ENCODE results near the gene SPTBN1.

Gene SPTBN1

DNA sequence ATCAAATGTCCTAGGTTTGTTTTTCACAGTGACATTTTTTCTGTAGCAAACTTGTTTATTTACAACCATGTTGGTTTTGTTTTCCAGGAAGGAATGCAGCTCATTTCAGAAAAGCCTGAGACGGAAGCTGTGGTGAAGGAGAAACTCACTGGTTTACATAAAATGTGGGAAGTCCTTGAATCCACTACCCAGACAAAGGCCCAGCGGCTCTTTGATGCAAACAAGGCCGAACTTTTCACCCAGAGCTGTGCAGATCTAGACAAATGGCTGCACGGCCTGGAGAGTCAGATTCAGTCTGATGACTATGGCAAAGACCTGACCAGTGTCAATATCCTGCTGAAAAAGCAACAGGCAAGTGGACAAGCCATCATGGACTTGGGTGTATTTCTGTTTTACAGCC, 188.1 kb downstream of the SPTBN1 start:
- H3K27me3 Mint-ChIP-seq (ENCODE audit: low read depth, poor library complexity): no peaks in the 10 kb centered on the region

DNA sequence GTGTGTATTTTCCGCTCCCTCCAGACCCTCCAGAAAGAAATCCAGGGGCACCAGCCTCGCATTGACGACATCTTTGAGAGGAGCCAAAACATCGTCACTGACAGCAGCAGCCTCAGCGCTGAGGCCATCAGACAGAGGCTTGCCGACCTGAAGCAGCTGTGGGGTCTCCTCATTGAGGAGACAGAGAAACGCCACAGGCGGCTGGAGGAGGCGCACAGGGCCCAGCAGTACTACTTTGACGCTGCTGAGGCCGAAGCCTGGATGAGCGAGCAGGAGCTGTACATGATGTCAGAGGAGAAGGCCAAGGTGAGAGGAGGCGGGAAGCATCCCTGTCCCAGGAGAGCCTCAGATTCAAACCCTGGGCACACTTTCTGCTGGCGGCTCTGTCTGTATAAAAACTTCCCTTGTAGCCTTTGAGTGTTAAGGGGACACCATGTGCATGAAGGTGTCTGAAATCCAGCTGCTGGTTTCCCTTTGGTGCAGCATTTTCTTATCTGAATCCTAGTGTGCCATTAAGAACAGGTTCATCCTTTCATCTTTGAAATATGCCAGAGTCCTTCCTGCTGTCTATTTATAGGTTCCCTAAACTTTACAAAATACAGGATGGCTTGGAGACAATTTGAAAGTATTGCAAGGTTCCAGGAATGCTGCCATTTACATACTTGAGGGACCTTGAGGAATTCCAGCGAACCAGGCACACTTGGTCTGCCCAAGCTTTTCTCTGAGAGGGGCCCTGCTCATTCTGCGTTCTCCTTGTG, 190.2 kb downstream of the SPTBN1 start:
- H3K27ac Mint-ChIP-seq: no peak overlapping the region
- no peaks in the 10 kb centered on the region for H3K9me3 Mint-ChIP-seq

More for the DNA sequence above, 188.1 kb downstream of the SPTBN1 start:
- TF ChIP-seq, protein P1, sequence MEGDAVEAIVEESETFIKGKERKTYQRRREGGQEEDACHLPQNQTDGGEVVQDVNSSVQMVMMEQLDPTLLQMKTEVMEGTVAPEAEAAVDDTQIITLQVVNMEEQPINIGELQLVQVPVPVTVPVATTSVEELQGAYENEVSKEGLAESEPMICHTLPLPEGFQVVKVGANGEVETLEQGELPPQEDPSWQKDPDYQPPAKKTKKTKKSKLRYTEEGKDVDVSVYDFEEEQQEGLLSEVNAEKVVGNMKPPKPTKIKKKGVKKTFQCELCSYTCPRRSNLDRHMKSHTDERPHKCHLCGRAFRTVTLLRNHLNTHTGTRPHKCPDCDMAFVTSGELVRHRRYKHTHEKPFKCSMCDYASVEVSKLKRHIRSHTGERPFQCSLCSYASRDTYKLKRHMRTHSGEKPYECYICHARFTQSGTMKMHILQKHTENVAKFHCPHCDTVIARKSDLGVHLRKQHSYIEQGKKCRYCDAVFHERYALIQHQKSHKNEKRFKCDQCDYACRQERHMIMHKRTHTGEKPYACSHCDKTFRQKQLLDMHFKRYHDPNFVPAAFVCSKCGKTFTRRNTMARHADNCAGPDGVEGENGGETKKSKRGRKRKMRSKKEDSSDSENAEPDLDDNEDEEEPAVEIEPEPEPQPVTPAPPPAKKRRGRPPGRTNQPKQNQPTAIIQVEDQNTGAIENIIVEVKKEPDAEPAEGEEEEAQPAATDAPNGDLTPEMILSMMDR (IDR thresholded peaks at IDR 0.05): no peak
- Mint-ChIP-seq H3K36me3 (ENCODE audit: low read depth) (peaks cover 88% of the 10 kb centered on the region), H3K27ac (no peak overlapping the region), H3K4me1 (peaks cover 8% of the 10 kb centered on the region), H3K4me3 (no peak overlapping the region), H3K9me3 (no peaks in the 10 kb centered on the region)
- no peak for DNase-seq

DNA sequence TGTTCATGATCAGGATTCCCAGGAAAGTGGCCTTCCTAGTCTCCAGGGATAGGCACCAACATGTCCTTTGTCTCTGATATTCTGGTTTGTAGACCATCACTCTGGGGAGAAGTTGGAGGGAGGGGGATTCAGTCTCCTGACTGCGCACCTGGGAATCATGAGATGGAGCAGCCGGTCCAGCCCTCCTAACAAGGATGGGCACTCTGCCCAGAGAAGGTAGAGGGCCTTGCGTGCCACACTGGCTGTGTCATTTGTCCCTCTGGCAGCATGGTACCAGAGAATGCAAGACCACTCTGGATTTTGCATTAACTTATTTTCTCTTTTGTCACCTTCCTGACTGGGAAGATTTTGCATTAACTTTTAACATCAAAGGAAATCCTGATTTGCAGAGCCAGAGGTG, 192.1 kb downstream of the SPTBN1 start:
- H3K27ac Mint-ChIP-seq: no peak overlapping the region
- H3K4me1 Mint-ChIP-seq: no peaks in the 10 kb centered on the region
- H3K27me3 Mint-ChIP-seq (ENCODE audit: low read depth, poor library complexity): no peaks in the 10 kb centered on the region
- DNase-seq: no peak
- no peak overlapping the region for H3K4me3 Mint-ChIP-seq
- H3K9me3 Mint-ChIP-seq: no peaks in the 10 kb centered on the region
- peaks cover 88% of the 10 kb centered on the region for H3K36me3 Mint-ChIP-seq (ENCODE audit: low read depth)
- TF ChIP-seq, protein P1 (IDR thresholded peaks at IDR 0.05): no peak

More for the DNA sequence above, 190.2 kb downstream of the SPTBN1 start:
- no peaks in the 10 kb centered on the region for H3K4me1 Mint-ChIP-seq
- no peak for DNase-seq
- H3K36me3 Mint-ChIP-seq (ENCODE audit: low read depth): peaks cover 89% of the 10 kb centered on the region
- H3K27me3 Mint-ChIP-seq (ENCODE audit: low read depth, poor library complexity): no peaks in the 10 kb centered on the region
- TF ChIP-seq, protein P1 (IDR thresholded peaks at IDR 0.05): no peak
- no peak overlapping the region for H3K4me3 Mint-ChIP-seq

DNA sequence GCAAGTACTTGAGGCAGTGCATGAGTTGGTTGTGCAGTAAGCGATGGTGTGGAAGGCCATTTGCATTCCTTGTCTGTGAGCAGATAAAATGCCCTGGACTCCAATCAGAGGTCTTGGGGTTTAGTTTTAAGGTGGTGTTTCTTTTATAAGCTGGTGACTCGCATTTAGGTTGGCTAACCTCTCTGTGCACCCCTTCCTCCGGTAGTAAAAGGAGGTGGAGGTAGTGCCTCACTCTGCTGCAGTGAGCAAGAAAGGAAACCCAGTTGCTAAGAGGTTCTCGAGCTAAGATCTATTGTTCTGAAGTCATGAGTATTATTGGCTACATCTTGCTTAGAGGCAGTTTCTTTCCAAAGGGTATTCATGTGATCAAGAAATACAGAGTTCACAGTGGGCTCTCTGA, 193.1 kb downstream of the SPTBN1 start:
- Mint-ChIP-seq H3K27me3 (ENCODE audit: low read depth, poor library complexity) (no peaks in the 10 kb centered on the region), H3K27ac (no peak overlapping the region), H3K9me3 (no peaks in the 10 kb centered on the region), H3K36me3 (ENCODE audit: low read depth) (peaks cover 84% of the 10 kb centered on the region), H3K4me1 (no peaks in the 10 kb centered on the region), H3K4me3 (no peak overlapping the region)
- no peak for DNase-seq
- TF ChIP-seq, protein P1 (IDR thresholded peaks at IDR 0.05): no peak

GRCh38 chr2:54649633-54650032, 193.5 kb downstream of the SPTBN1 start:
- Mint-ChIP-seq H3K4me3 (no peak overlapping the region), H3K36me3 (ENCODE audit: low read depth) (peaks cover 84% of the 10 kb centered on the region), H3K4me1 (no peaks in the 10 kb centered on the region), H3K27ac (no peak overlapping the region), H3K27me3 (ENCODE audit: low read depth, poor library complexity) (no peaks in the 10 kb centered on the region), H3K9me3 (no peaks in the 10 kb centered on the region)
- TF ChIP-seq, protein P1 (IDR thresholded peaks at IDR 0.05): no peak
- DNase-seq: no peak

GRCh38 chr2:54650612-54651011, 194.5 kb downstream of the SPTBN1 start:
- Mint-ChIP-seq H3K27me3 (ENCODE audit: low read depth, poor library complexity) (no peaks in the 10 kb centered on the region), H3K36me3 (ENCODE audit: low read depth) (peaks cover 84% of the 10 kb centered on the region), H3K4me1 (no peaks in the 10 kb centered on the region), H3K4me3 (no peak overlapping the region), H3K9me3 (no peaks in the 10 kb centered on the region), H3K27ac (no peak overlapping the region)
- no peak for DNase-seq
- TF ChIP-seq, protein P1 (IDR thresholded peaks at IDR 0.05): no peak

Data from nephron progenitor cell (in vitro differentiated cells).